H1 (cell line): Measurements from ENCODE around the gene CIAO3. TPM values are rescaled to one million over a fixed set of nuclear protein-coding genes. Genes with fewer than 3 reads are reported as not detected.

Experiments
- CTCF ChIA-PET: fragments of 300-600 bp; sonication (Branson Sonifier 250); formaldehyde crosslinking; loops from one replicate; lab custom pipeline; 2021; ENCODE audit not compliant: partially characterized antibody; lab: Charles Lee
- POLR2A ChIA-PET: fragments of 300-600 bp; sonication (Branson Sonifier 250); formaldehyde crosslinking; loops from one replicate; lab custom pipeline; 2021; ENCODE audit warnings: inconsistent platforms; ENCODE audit not compliant: partially characterized antibody; lab: Charles Lee
- DNase-seq, 2 experiments: peaks; one replicate each; pipeline versions ENCODE4 v3.0.0 to v3.0.0-alpha.2; 2010 to 2022; ENCODE audit warnings: low spot score in 2 of 2, low read depth in 1 of 2, mixed read lengths in 1 of 2
- FAIRE-seq: peaks from 2 replicates; lab custom pipeline; 2011; peaks lifted over from hg19 to GRCh38; lab: Jason Lieb, UNC
- H2AFZ ChIP-seq: 2 replicates; pipeline ENCODE4 v1.8.1; 2012; ENCODE audit warnings: low read length, inconsistent platforms
- H2AK5ac ChIP-seq: 2 replicates; pipeline ENCODE4 v1.6.1; 2013; ENCODE audit warnings: low read depth, low read length
- H2BK120ac ChIP-seq: replicated peaks from 2 replicates; pipeline ENCODE3; 2013; ENCODE audit warnings: low read depth, low read length, inconsistent platforms
- H2BK12ac ChIP-seq: 2 replicates; pipeline ENCODE4 v1.6.1; 2013; ENCODE audit warnings: low read depth, low read length
- H2BK15ac ChIP-seq: 2 replicates; pipeline ENCODE4 v1.6.1; 2013; ENCODE audit warnings: low read length
- H2BK20ac ChIP-seq: 2 replicates; pipeline ENCODE4 v1.6.1; 2013; ENCODE audit warnings: low read length
- H2BK5ac ChIP-seq: 2 replicates; pipeline ENCODE4 v1.6.1; 2013; ENCODE audit warnings: low read depth, low read length
- H3K14ac ChIP-seq: 2 replicates; pipeline ENCODE4 v1.6.1; 2013; ENCODE audit warnings: inconsistent platforms; ENCODE audit not compliant: insufficient read length
- H3K18ac ChIP-seq: 2 replicates; pipeline ENCODE4 v1.6.1; 2013; ENCODE audit warnings: low read length; ENCODE audit errors: extremely low read depth
- H3K23ac ChIP-seq: 2 replicates; pipeline ENCODE4 v1.6.1; 2013; ENCODE audit warnings: inconsistent platforms; ENCODE audit not compliant: insufficient read length
- H3K23me2 ChIP-seq: 2 replicates; pipeline ENCODE4 v1.6.1; 2013; ENCODE audit warnings: low read depth, low read length
- H3K27ac ChIP-seq: 2 replicates; pipeline ENCODE4 v1.6.1; 2011; ENCODE audit warnings: low read depth, low read length, inconsistent platforms
- H3K27me3 ChIP-seq, 4 experiments: replicated peaks in 1 of 4; 1 replicate in 1 of 4; 2 replicates in 3 of 4; pipeline versions ENCODE4 v1.6.1 to v1.8.1; 2011 to 2013; ENCODE audit warnings: low read length in 3 of 4, mild to moderate bottlenecking in 3 of 4, inconsistent platforms in 2 of 4, mixed read lengths in 2 of 4, moderate library complexity in 1 of 4; ENCODE audit not compliant: control insufficient read depth in 3 of 4, insufficient read depth in 3 of 4; ENCODE audit errors: extremely low read depth in 1 of 4
- H3K36me3 ChIP-seq, 4 experiments: 2 replicates each; pipeline versions ENCODE4 v1.6.1 to v1.8.1; 2011 to 2013; ENCODE audit warnings: mild to moderate bottlenecking in 4 of 4, low read length in 3 of 4, moderate library complexity in 2 of 4, control low read depth in 1 of 4, inconsistent platforms in 1 of 4; ENCODE audit not compliant: insufficient read depth in 4 of 4, control insufficient read depth in 2 of 4
- H3K4ac ChIP-seq: replicated peaks from 2 replicates; pipeline ENCODE3; 2013; ENCODE audit warnings: low read length, low read depth, mixed read lengths, inconsistent platforms; ENCODE audit not compliant: insufficient read length
- H3K4me1 ChIP-seq, 4 experiments: replicated peaks in 1 of 4; 1 replicate in 1 of 4; 2 replicates in 3 of 4; pipeline versions ENCODE4 v1.6.1 to v1.8.1; 2011 to 2013; ENCODE audit warnings: low read length in 3 of 4, inconsistent platforms in 2 of 4, mixed read lengths in 1 of 4; ENCODE audit not compliant: insufficient read depth in 4 of 4, control insufficient read depth in 3 of 4
- H3K4me2 ChIP-seq, 2 experiments: 2 replicates each; pipeline versions ENCODE4 v1.6.1 to v1.8.1; 2011 to 2013; ENCODE audit warnings: low read depth in 2 of 2, low read length in 2 of 2, control low read depth in 1 of 2, inconsistent platforms in 1 of 2, mild to moderate bottlenecking in 1 of 2; ENCODE audit not compliant: insufficient read depth in 1 of 2
- H3K4me3 ChIP-seq, 4 experiments: fragments of 200-600, 300-600 bp in 1 of 4; sonication (generic), shearing (Covaris generic), sonication (Bioruptor Twin) in 1 of 4; 2 replicates each; pipeline versions ENCODE4 v1.5.1 to v1.8.1; 2011 to 2016; ENCODE audit warnings: low read length in 4 of 4, low read depth in 3 of 4, control low read depth in 2 of 4, inconsistent platforms in 2 of 4, mild to moderate bottlenecking in 2 of 4, mixed read lengths in 1 of 4, moderate library complexity in 1 of 4; ENCODE audit not compliant: insufficient read depth in 2 of 4; ENCODE audit errors: extremely low read depth in 1 of 4
- H3K56ac ChIP-seq: replicated peaks from 2 replicates; pipeline ENCODE3; 2013; ENCODE audit warnings: low read depth, mild to moderate bottlenecking, mixed read lengths, low read length, inconsistent platforms; ENCODE audit not compliant: insufficient read length
- H3K79me1 ChIP-seq: 2 replicates; pipeline ENCODE4 v1.6.1; 2013; ENCODE audit warnings: low read depth, low read length, control low read depth
- H3K79me2 ChIP-seq, 2 experiments: 2 replicates each; pipeline versions ENCODE4 v1.6.1 to v1.8.1; 2012 to 2013; ENCODE audit warnings: low read length in 2 of 2, mild to moderate bottlenecking in 2 of 2, inconsistent platforms in 1 of 2; ENCODE audit not compliant: insufficient read depth in 2 of 2, control insufficient read depth in 1 of 2
- H3K9ac ChIP-seq, 4 experiments: replicated peaks in 1 of 4; 1 replicate in 1 of 4; 2 replicates in 3 of 4; pipeline versions ENCODE4 v1.6.1 to v1.8.1; 2011 to 2013; ENCODE audit warnings: low read depth in 3 of 4, low read length in 3 of 4, control low read depth in 2 of 4, mild to moderate bottlenecking in 2 of 4, moderate library complexity in 2 of 4, inconsistent platforms in 1 of 4; ENCODE audit errors: extremely low read depth in 1 of 4
- H3K9me3 ChIP-seq, 2 experiments: 2 replicates each; pipeline versions ENCODE4 v1.6.1 to v1.8.1; 2012 to 2013; ENCODE audit warnings: mild to moderate bottlenecking in 2 of 2, moderate library complexity in 2 of 2, control low read depth in 1 of 2, inconsistent platforms in 1 of 2, low read depth in 1 of 2, low read length in 1 of 2, mixed read lengths in 1 of 2; ENCODE audit not compliant: insufficient read depth in 2 of 2
- H4K20me1 ChIP-seq, 2 experiments: replicated peaks in 1 of 2; 2 replicates each; pipeline versions ENCODE3 to v1.8.1; 2011 to 2013; ENCODE audit warnings: inconsistent platforms in 2 of 2, low read length in 2 of 2, mild to moderate bottlenecking in 1 of 2; ENCODE audit not compliant: insufficient read depth in 2 of 2, control insufficient read depth in 1 of 2
- H4K5ac ChIP-seq: 2 replicates; pipeline ENCODE4 v1.6.1; 2013; ENCODE audit warnings: low read length, low read depth, mixed read lengths, inconsistent platforms; ENCODE audit not compliant: insufficient read length
- H4K8ac ChIP-seq: 2 replicates; pipeline ENCODE4 v1.8.0; 2013; ENCODE audit warnings: mild to moderate bottlenecking, moderate library complexity, low read length, inconsistent platforms; ENCODE audit not compliant: insufficient read depth; ENCODE audit errors: extremely low read depth
- H4K91ac ChIP-seq: replicated peaks from 2 replicates; pipeline ENCODE3; 2013; ENCODE audit warnings: low read length, mixed read lengths, inconsistent platforms; ENCODE audit not compliant: insufficient read length
- EP300 ChIP-seq, 2 experiments: IDR thresholded peaks; 1 replicate in 1 of 2; 2 replicates in 1 of 2; pipeline ENCODE4 v1.6.1; 2011 to 2012; ENCODE audit warnings: low read depth in 2 of 2, low read length in 2 of 2, mild to moderate bottlenecking in 2 of 2, borderline replicate concordance in 1 of 2, inconsistent platforms in 1 of 2, moderate library complexity in 1 of 2
- GTF2F1 ChIP-seq: IDR thresholded peaks from 2 replicates; pipeline ENCODE4 v1.6.1; 2012; ENCODE audit warnings: low read depth, low read length, improper control_type of control experiment, borderline replicate concordance
- JUND ChIP-seq: IDR thresholded peaks from 2 replicates; pipeline ENCODE4 v1.6.1; 2011; ENCODE audit warnings: mild to moderate bottlenecking, improper control_type of control experiment, low read length
- MAFK ChIP-seq: IDR thresholded peaks from 2 replicates; pipeline ENCODE4 v1.6.1; 2012; ENCODE audit warnings: low read depth, mild to moderate bottlenecking, improper control_type of control experiment, low read length
- RXRA ChIP-seq: IDR thresholded peaks from 2 replicates; pipeline ENCODE4 v1.6.1; 2011; ENCODE audit warnings: low read depth, mild to moderate bottlenecking, low read length, moderate library complexity; ENCODE audit not compliant: insufficient read depth
- SIN3A ChIP-seq, 2 experiments: IDR thresholded peaks in 1 of 2; conservative IDR thresholded peaks in 1 of 2; 2 replicates each; pipeline ENCODE4 v1.6.1; 2011 to 2012; ENCODE audit warnings: low read length in 2 of 2, improper control_type of control experiment in 1 of 2, low read depth in 1 of 2, mild to moderate bottlenecking in 1 of 2
- SP2 ChIP-seq: IDR thresholded peaks from 2 replicates; pipeline ENCODE4 v1.6.1; 2012; ENCODE audit warnings: mild to moderate bottlenecking, low read length, inconsistent platforms
- TAF7 ChIP-seq: optimal IDR thresholded peaks from 2 replicates; pipeline ENCODE3; 2011; ENCODE audit warnings: low read depth, mild to moderate bottlenecking, inconsistent platforms, low read length, moderate library complexity, borderline replicate concordance
- TCF12 ChIP-seq: IDR thresholded peaks from 2 replicates; pipeline ENCODE4 v1.6.1; 2011; ENCODE audit warnings: low read depth, mild to moderate bottlenecking, low read length
- YY1 ChIP-seq: IDR thresholded peaks from 2 replicates; pipeline ENCODE4 v1.6.1; 2011; ENCODE audit warnings: low read depth, mild to moderate bottlenecking, low read length
- ZNF274 ChIP-seq: IDR thresholded peaks from 2 replicates; pipeline ENCODE4 v1.7.0; 2012; ENCODE audit warnings: low read length, borderline replicate concordance; ENCODE audit errors: extremely low read depth
- WGBS, 2 experiments: shearing (Covaris generic) in 1 of 2; methylation state at CpG; one replicate each; pipeline versions ENCODE4 v1.1.6 to v1.1.7; 2013 to 2015; ENCODE audit warnings: low lambda C conversion rate in 2 of 2, mixed read lengths in 2 of 2, inconsistent platforms in 1 of 2, low coverage in 1 of 2, missing lambda C conversion rate in 1 of 2; ENCODE audit not compliant: insufficient replicate concordance in 2 of 2, insufficient coverage in 1 of 2, insufficient read length in 1 of 2; ENCODE audit errors: extremely low coverage in 1 of 2, missing lambda C conversion rate in 1 of 2; 5-methylcytosine and 5-hydroxymethylcytosine counted together
- polyA plus RNA-seq, 7 experiments: library from polyadenylated mRNA; depleted of rRNA in 3 of 7; stranded (reverse) in 5 of 7; unstranded in 2 of 7; fragments of >200 nt in 5 of 7; fragments of 200-250 nt in 2 of 7; gene quantifications; 1 replicate in 5 of 7; 2 replicates in 1 of 7; 4 replicates in 1 of 7; pipeline versions ENCODE4 v1.2.1 to v1.2.3, GENCODE V29; 2011 to 2013; ENCODE audit warnings: missing spikeins in 2 of 7, mixed read lengths in 2 of 7
- total RNA-seq: library from RNA; stranded (reverse); fragmentation: NEBNext Ultra II Directional; extraction: Animal tissue kit (Norgen Biotek cat#: 25700); gene quantifications from 2 replicates; pipeline ENCODE4 v1.2.1, GENCODE V29; 2021

Gene CIAO3
- total and polyA plus RNA-seq, 2 of the 8 experiments (the other 6 are each of a cell fraction or from before 2014, with no cell fraction given), result 20.0 to 20.4 TPM

DNA sequence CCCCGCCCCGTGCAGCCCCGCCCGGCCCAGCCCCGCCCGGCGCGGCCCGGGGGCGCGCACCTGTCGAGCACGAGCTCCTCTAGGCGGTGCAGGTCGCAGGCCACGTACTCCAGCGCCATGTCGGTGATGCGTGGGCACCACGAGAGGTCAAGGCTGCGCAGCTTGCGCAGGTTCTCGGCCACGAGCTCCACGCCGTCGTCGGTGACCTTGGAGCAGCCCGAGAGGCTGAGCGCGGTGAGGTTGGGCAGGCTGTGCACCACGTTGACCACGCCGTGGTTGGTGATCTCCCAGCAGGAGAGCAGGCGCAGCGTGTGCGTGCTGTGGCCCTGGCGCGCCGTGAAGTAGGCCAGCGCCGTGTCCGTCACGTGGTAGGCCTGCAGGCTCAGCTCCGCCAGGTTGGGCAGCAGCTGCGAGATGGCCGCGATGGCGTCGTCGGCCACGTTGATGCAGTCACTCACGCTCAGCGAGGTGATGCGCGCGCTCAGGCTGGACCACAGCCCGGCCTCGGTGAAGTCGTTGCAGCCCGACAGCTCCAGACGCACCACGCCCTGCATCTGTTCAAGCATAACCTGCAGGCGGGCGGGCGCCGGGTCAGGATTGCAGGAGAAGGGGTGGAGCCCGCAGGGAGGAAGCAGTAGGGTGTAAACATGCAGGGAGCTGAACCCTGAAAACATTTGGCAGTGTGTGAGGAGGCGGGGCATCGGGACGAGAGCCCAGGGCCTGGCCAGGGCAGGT is 45.3 kb downstream of the CIAO3 start:
- H4K8ac ChIP-seq, result peak overlapping the region; percentile 95
- no peak overlapping the region for H2BK20ac ChIP-seq
- peak overlapping the region in 1 of 4 experiments; percentile 20; a peak in 3 of 7 replicates for H3K9ac ChIP-seq
- H4K20me1 ChIP-seq, result peaks cover 0 to 13% of the 10 kb centered on the region in 2 experiments
- H3K23me2 ChIP-seq, result peaks cover 8% of the 10 kb centered on the region; the same call in 1 of the 2 replicates
- peaks cover 8 to 76% (median 53%) of the 10 kb centered on the region in 4 experiments for H3K27me3 ChIP-seq
- no peaks in the 10 kb centered on the region for H3K36me3 ChIP-seq
- no peak overlapping the region for H3K27ac ChIP-seq
- H3K79me1 ChIP-seq, result no peaks in the 10 kb centered on the region
- peak overlapping the region; percentile 86 for H4K5ac ChIP-seq
- CTCF ChIA-PET, result interaction anchor here (0.6 to 2.3 kb wide), 6 partner anchors 9 to 27 kb away, joined by 3 to 15 read pairs (median 4); no protein-coding TSS in a partner anchor
- H2BK15ac ChIP-seq, result no peak overlapping the region; the same call in 1 of the 2 replicates
- no peak overlapping the region for H2BK120ac ChIP-seq
- no peak overlapping the region for H2AK5ac ChIP-seq
- POLR2A ChIA-PET, result interaction anchor here (0.6 to 4.6 kb wide), 19 partner anchors 8 to 126 kb away, joined by 3 to 48 read pairs (median 4); partner anchors contain the start of genes ANTKMT, CCDC78, JMJD8 and METRN
- H3K18ac ChIP-seq, result peak overlapping the region; percentile 76
- FAIRE-seq (no peak), DNase-seq (peak in 1 of 2 experiments; percentile 77)
- H3K4me3 ChIP-seq, result peak overlapping the region; percentile 47 to 73 (median 52)
- H3K4me2 ChIP-seq, result peak overlapping the region; percentile 87 to 88
- H3K4ac ChIP-seq, result peak overlapping the region; percentile 91
- peaks cover 0 to 13% (median 9%) of the 10 kb centered on the region in 4 experiments; a peak in 4 of 7 replicates for H3K4me1 ChIP-seq
- peak overlapping the region; percentile 25 for H3K56ac ChIP-seq
- H2AFZ ChIP-seq, result peak overlapping the region; percentile 87; the same call in 1 of the 2 replicates
- WGBS, 2 experiments, result 4% methylated on average over 67 of the region's 71 CpGs; no CpG with 5 or more reads in 1 of the 2 experiments
- no peak overlapping the region for H3K23ac ChIP-seq
- H3K14ac ChIP-seq, result no peak overlapping the region
- H2BK12ac ChIP-seq, result peak overlapping the region; percentile 45; the same call in 1 of the 2 replicates
- no peaks in the 10 kb centered on the region for H3K9me3 ChIP-seq
- H4K91ac ChIP-seq, result peak overlapping the region; percentile 95
- no peaks in the 10 kb centered on the region for H3K79me2 ChIP-seq
- no peak overlapping the region for H2BK5ac ChIP-seq
- TF ChIP-seq YY1 (peak; percentile 78), ZNF274 (no peak), MAFK (no peak), SP2 (no peak), RXRA (no peak), SIN3A (conservative IDR thresholded peaks at IDR 0.05 in 1 of 2, IDR thresholded peaks at IDR 0.05 in 1 of 2; ENCODE audit: low read depth in 1 of 2, low read length in 2 of 2) (0 out of 4 replicates have a peak, but pooled peaks of 1 of the 2 experiments have one; percentile 12), JUND (no peak), GTF2F1 (no peak), TAF7 (no peak), EP300 (IDR thresholded peaks at IDR 0.05; ENCODE audit: borderline replicate concordance in 1 of 2, low read depth in 2 of 2, low read length in 2 of 2) (no peak), TCF12 (no peak)
